Measurements from ENCODE around the gene PNPLA1. TPM values are rescaled to one million over a fixed set of nuclear protein-coding genes. Genes with fewer than 3 reads are reported as not detected.

The PNPLA1 gene
- not detected in 2 replicates for total RNA-seq

GRCh38 chr6:36269834-36270705, at the start of gene PNPLA1:
Gene PNPLA1 (plus strand): TSS chr6:36270060. CDS start chr6:36270460, 400 bp downstream.

GRCh38 chr6:36336779-36337241, 67.0 kb downstream of the PNPLA1 start, which contains the start of gene BNIP5:
Gene BNIP5 (minus strand): TSS chr6:36336888. CDS start chr6:36330690, 6,198 bp downstream.

Other genes starting within 250 kb of the PNPLA1 start
- not detected in 2 replicates for gene SLC26A8, start 245.4 kb upstream of the PNPLA1 start, total RNA-seq
- 34.5 and 52.3 TPM in 2 replicates for gene MAPK14, start 242.3 kb upstream of the PNPLA1 start, total RNA-seq
- 2.4 and 5.0 TPM in 2 replicates for gene MAPK13, start 139.5 kb upstream of the PNPLA1 start, total RNA-seq
- 7.1 and 19.0 TPM in 2 replicates for gene BRPF3, start 73.3 kb upstream of the PNPLA1 start, total RNA-seq
- not detected in 2 replicates for gene BNIP5, start 66.8 kb downstream of the PNPLA1 start, total RNA-seq
- 0.16 and 0.31 TPM in 2 replicates for gene ETV7, start 117.6 kb downstream of the PNPLA1 start, total RNA-seq
- under 0.01 TPM in 1 of 2 replicates, not detected in the other for gene PXT1, start 172.8 kb downstream of the PNPLA1 start, total RNA-seq
- 55.9 and 110 TPM in 2 replicates for gene KCTD20, start 172.9 kb downstream of the PNPLA1 start, total RNA-seq

All from bladder microvascular endothelial cell (primary cell).